A549 (cell line): Measurements from ENCODE around the gene NGDN. TPM values are rescaled to one million over a fixed set of nuclear protein-coding genes. Genes with fewer than 3 reads are reported as not detected.

Experiments used
- ATAC-seq, 2 experiments: fragments of 200-7000 bp in 1 of 2; fragments of >200 bp in 1 of 2; cut with Nextera tagmentation in 1 of 2; cut with Tn5 transposase in 1 of 2; 3 replicates each; pipeline versions ENCODE4 v1.8.0 to v1.9.1; 2018 to 2020; ENCODE audit warnings: mild to moderate bottlenecking in 1 of 2, moderate library complexity in 1 of 2
- CTCF ChIA-PET: fragments of 300-600 bp; sonication (Branson Sonifier 250); formaldehyde crosslinking; extraction: SDS; loops from one replicate; lab custom pipeline; 2021; ENCODE audit warnings: antibody characterized with exemption, inconsistent platforms; lab: Yijun Ruan, JAX
- POLR2A ChIA-PET: fragments of 350-600 bp; formaldehyde crosslinking; extraction: SDS; loops from one replicate; lab custom pipeline; 2021; ENCODE audit warnings: antibody characterized with exemption, inconsistent platforms; lab: Yijun Ruan, JAX
- DNase-seq, 2 experiments: peaks; one replicate each; pipeline versions ENCODE4 v3.0.0 to v3.0.0-alpha.2; 2011 to 2016; ENCODE audit warnings: low read depth in 1 of 2, low spot score in 1 of 2
- FAIRE-seq: peaks from 2 replicates; lab custom pipeline; 2011; peaks lifted over from hg19 to GRCh38; lab: Jason Lieb, UNC
- H3K27ac ChIP-seq, 2 experiments: fragments of >200 bp; sonication (Bioruptor Twin); formaldehyde crosslinking; 3 replicates each; pipeline ENCODE4 v1.5.1; 2016 to 2017
- H3K4me1 ChIP-seq: fragments of >200 bp; sonication (Bioruptor Twin); formaldehyde crosslinking; 3 replicates; pipeline ENCODE4 v1.6.1; 2016
- H3K4me2 ChIP-seq: fragments of >200 bp; sonication (Bioruptor Twin); formaldehyde crosslinking; 3 replicates; pipeline ENCODE4 v1.6.1; 2016
- H3K4me3 ChIP-seq: fragments of >200 bp; sonication (Bioruptor Twin); formaldehyde crosslinking; 3 replicates; pipeline ENCODE4 v1.5.1; 2016
- H3K9me3 ChIP-seq: fragments of >200 bp; sonication (Bioruptor Twin); formaldehyde crosslinking; 3 replicates; pipeline ENCODE4 v1.6.1; 2016
- ATOH8 ChIP-seq: fragments of 250-450 bp; sonication (Bioruptor Pico); IDR thresholded peaks from 2 replicates; pipeline ENCODE4 v1.5.0; 2020; ENCODE audit warnings: low read depth, mild to moderate bottlenecking, moderate library complexity
- BHLHE40 ChIP-seq: IDR thresholded peaks from 2 replicates; pipeline ENCODE4 v1.6.1; 2012; ENCODE audit warnings: low read depth, low read length, inconsistent platforms
- CBX8 ChIP-seq: fragments of 200-600 bp; sonication (generic); IDR thresholded peaks from 2 replicates; pipeline ENCODE4 v1.6.1; 2016
- EP300 ChIP-seq, 2 experiments: fragments of >200 bp; sonication (Bioruptor Twin); formaldehyde crosslinking; IDR thresholded peaks; 2 replicates in 1 of 2; 3 replicates in 1 of 2; pipeline ENCODE4 v1.6.1; 2016 to 2017
- FOSL2 ChIP-seq, 2 experiments: fragments of 450-650 bp in 1 of 2; fragments of >200 bp in 1 of 2; sonication (Bioruptor Twin) in 1 of 2; formaldehyde crosslinking; IDR thresholded peaks; 2 replicates each; pipeline versions ENCODE4 v1.5.0 to v1.6.1; 2016 to 2020; ENCODE audit warnings: mild to moderate bottlenecking in 1 of 2, moderate library complexity in 1 of 2
- HDAC2 ChIP-seq: fragments of 200-600 bp; sonication (generic); IDR thresholded peaks from 2 replicates; pipeline ENCODE4 v1.6.1; 2016
- HMGXB4 ChIP-seq: fragments of 250-450 bp; sonication (Bioruptor Pico); IDR thresholded peaks from 2 replicates; pipeline ENCODE4 v1.5.0; 2021; ENCODE audit warnings: mild to moderate bottlenecking, moderate library complexity, borderline replicate concordance
- HOXA7 ChIP-seq: fragments of 250-450 bp; sonication (Bioruptor Pico); IDR thresholded peaks from 2 replicates; pipeline ENCODE4 v1.5.0; 2020; ENCODE audit warnings: mild to moderate bottlenecking, moderate library complexity
- HOXB13 ChIP-seq: fragments of 250-450 bp; sonication (Bioruptor Pico); IDR thresholded peaks from 2 replicates; pipeline ENCODE4 v1.5.0; 2020; ENCODE audit warnings: low read depth, mild to moderate bottlenecking, moderate library complexity
- JUN ChIP-seq, 2 experiments: fragments of >200 bp; sonication (Bioruptor Twin); formaldehyde crosslinking; IDR thresholded peaks; 2 replicates in 1 of 2; 3 replicates in 1 of 2; pipeline ENCODE4 v1.6.1; 2016 to 2017
- KDM5A ChIP-seq: fragments of 200-600 bp; sonication (generic); IDR thresholded peaks from 2 replicates; pipeline ENCODE4 v1.6.1; 2016; ENCODE audit warnings: antibody characterized with exemption, mild to moderate bottlenecking
- PHF8 ChIP-seq: fragments of 200-600 bp; sonication (generic); IDR thresholded peaks from 2 replicates; pipeline ENCODE4 v1.6.1; 2016; ENCODE audit warnings: low read depth, mild to moderate bottlenecking, antibody characterized with exemption, moderate library complexity, borderline replicate concordance
- POLR2AphosphoS2 ChIP-seq: conservative IDR thresholded peaks from 2 replicates; pipeline ENCODE4 v1.6.1; 2012; ENCODE audit warnings: low read length, improper control_type of control experiment, inconsistent platforms
- RFX5 ChIP-seq: fragments of 450-650 bp; IDR thresholded peaks from 2 replicates; pipeline ENCODE4 v1.7.1; 2014; ENCODE audit warnings: antibody characterized with exemption, mild to moderate bottlenecking, moderate library complexity
- RNF2 ChIP-seq: fragments of 200-600 bp; sonication (generic); IDR thresholded peaks from 2 replicates; pipeline ENCODE4 v1.6.1; 2016; ENCODE audit warnings: low read depth, mild to moderate bottlenecking, antibody characterized with exemption, moderate library complexity, borderline replicate concordance
- SMC3 ChIP-seq: fragments of >200 bp; sonication (Bioruptor Twin); formaldehyde crosslinking; IDR thresholded peaks from 3 replicates; pipeline ENCODE4 v1.6.1; 2018; ENCODE audit warnings: inconsistent platforms
- TFCP2L1 ChIP-seq: fragments of 250-450 bp; sonication (Bioruptor Pico); IDR thresholded peaks from 2 replicates; pipeline ENCODE4 v1.5.0; 2021; ENCODE audit warnings: mild to moderate bottlenecking
- ZC3H11A ChIP-seq: fragments of 450-650 bp; IDR thresholded peaks from 2 replicates; pipeline ENCODE4 v1.6.1; 2014; ENCODE audit warnings: antibody characterized with exemption, mild to moderate bottlenecking
- ZFP36 ChIP-seq: fragments of 450-650 bp; IDR thresholded peaks from 2 replicates; pipeline ENCODE4 v1.6.1; 2014; ENCODE audit warnings: borderline replicate concordance; ENCODE audit not compliant: partially characterized antibody
- ZNF302 ChIP-seq: fragments of 250-450 bp; sonication (Bioruptor Pico); IDR thresholded peaks from 2 replicates; pipeline ENCODE4 v1.9.0; 2021; ENCODE audit warnings: inconsistent platforms, mild to moderate bottlenecking, moderate library complexity
- ZSCAN20 ChIP-seq: fragments of 250-450 bp; sonication (Bioruptor Pico); IDR thresholded peaks from 2 replicates; pipeline ENCODE4 v1.8.0; 2022; ENCODE audit warnings: mild to moderate bottlenecking, moderate library complexity
- WGBS: methylation state at CpG from one replicate; pipeline ENCODE4 v1.1.6; 2017; ENCODE audit errors: missing lambda C conversion rate; 5-methylcytosine and 5-hydroxymethylcytosine counted together
- polyA plus RNA-seq, 4 experiments: library from polyadenylated mRNA; depleted of rRNA in 3 of 4; stranded (reverse); fragments of >200 nt; fragmentation: RNase III in 1 of 4; extraction: RNeasy Plus Mini Kit Qiagen cat#74134 plus additional on column Dnase treatment in 1 of 4; gene quantifications; 2 replicates in 3 of 4; 3 replicates in 1 of 4; pipeline ENCODE4 v1.2.3, GENCODE V29; 2011 to 2017
- TF ChIP-seq, protein P1 (sequence below): fragments of >200 bp; sonication (Bioruptor Twin); formaldehyde crosslinking; IDR thresholded peaks from 2 replicates; pipeline ENCODE4 v1.6.1; 2016
- TF ChIP-seq, protein P2 (sequence below): fragments of 150-350 bp; IDR thresholded peaks from 2 replicates; pipeline ENCODE4 v1.6.1; 2014; ENCODE audit warnings: low read depth, mild to moderate bottlenecking, low read length
- TF ChIP-seq, protein P3 (sequence below): fragments of 200-600 bp; sonication (generic); IDR thresholded peaks from 2 replicates; pipeline ENCODE4 v1.6.1; 2016; ENCODE audit warnings: antibody characterized with exemption, mild to moderate bottlenecking, moderate library complexity
- TF ChIP-seq, protein P4 (sequence below): fragments of 450-650 bp; IDR thresholded peaks from 2 replicates; pipeline ENCODE4 v1.6.1; 2014; ENCODE audit warnings: antibody characterized with exemption

Gene NGDN
- polyA plus RNA-seq, 2 of the 4 experiments (the other 2 are of a cell fraction): 62.9 to 108 TPM

GRCh38 chr14:23432102-23432925 lies 37.2 kb upstream of the NGDN start:
- no peaks in the 10 kb centered on the region for H3K4me1 ChIP-seq
- ATAC-seq (no peak), DNase-seq (no peak), FAIRE-seq (no peak)
- 26% methylated on average over 17 of the region's 17 CpGs for WGBS
- H3K4me3 ChIP-seq: no peak overlapping the region
- H3K4me2 ChIP-seq: no peak overlapping the region
- CTCF ChIA-PET: no interaction called here
- POLR2A ChIA-PET: no interaction called here
- no peak overlapping the region for H3K27ac ChIP-seq
- TF ChIP-seq JUN (IDR thresholded peaks at IDR 0.05) (no peak), TFCP2L1 (CRISPR knock-in tag) (no peak), ATOH8 (CRISPR knock-in tag) (no peak), HOXB13 (CRISPR knock-in tag) (no peak), POLR2AphosphoS2 (no peak), BHLHE40 (no peak), EP300 (IDR thresholded peaks at IDR 0.05) (no peak), ZNF302 (CRISPR knock-in tag) (no peak), RFX5 (no peak), PHF8 (no peak), KDM5A (no peak), CBX8 (no peak), ZSCAN20 (no peak), SMC3 (no peak), FOSL2 (IDR thresholded peaks at IDR 0.05) (no peak), FOSL2 (CRISPR knock-in tag; IDR thresholded peaks at IDR 0.05) (no peak), ZC3H11A (no peak), HOXA7 (CRISPR knock-in tag) (no peak)
- TF ChIP-seq, protein P1, sequence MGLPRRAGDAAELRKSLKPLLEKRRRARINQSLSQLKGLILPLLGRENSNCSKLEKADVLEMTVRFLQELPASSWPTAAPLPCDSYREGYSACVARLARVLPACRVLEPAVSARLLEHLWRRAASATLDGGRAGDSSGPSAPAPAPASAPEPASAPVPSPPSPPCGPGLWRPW: no peak
- TF ChIP-seq, protein P2, sequence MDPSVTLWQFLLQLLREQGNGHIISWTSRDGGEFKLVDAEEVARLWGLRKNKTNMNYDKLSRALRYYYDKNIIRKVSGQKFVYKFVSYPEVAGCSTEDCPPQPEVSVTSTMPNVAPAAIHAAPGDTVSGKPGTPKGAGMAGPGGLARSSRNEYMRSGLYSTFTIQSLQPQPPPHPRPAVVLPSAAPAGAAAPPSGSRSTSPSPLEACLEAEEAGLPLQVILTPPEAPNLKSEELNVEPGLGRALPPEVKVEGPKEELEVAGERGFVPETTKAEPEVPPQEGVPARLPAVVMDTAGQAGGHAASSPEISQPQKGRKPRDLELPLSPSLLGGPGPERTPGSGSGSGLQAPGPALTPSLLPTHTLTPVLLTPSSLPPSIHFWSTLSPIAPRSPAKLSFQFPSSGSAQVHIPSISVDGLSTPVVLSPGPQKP: no peak
- TF ChIP-seq, protein P3, sequence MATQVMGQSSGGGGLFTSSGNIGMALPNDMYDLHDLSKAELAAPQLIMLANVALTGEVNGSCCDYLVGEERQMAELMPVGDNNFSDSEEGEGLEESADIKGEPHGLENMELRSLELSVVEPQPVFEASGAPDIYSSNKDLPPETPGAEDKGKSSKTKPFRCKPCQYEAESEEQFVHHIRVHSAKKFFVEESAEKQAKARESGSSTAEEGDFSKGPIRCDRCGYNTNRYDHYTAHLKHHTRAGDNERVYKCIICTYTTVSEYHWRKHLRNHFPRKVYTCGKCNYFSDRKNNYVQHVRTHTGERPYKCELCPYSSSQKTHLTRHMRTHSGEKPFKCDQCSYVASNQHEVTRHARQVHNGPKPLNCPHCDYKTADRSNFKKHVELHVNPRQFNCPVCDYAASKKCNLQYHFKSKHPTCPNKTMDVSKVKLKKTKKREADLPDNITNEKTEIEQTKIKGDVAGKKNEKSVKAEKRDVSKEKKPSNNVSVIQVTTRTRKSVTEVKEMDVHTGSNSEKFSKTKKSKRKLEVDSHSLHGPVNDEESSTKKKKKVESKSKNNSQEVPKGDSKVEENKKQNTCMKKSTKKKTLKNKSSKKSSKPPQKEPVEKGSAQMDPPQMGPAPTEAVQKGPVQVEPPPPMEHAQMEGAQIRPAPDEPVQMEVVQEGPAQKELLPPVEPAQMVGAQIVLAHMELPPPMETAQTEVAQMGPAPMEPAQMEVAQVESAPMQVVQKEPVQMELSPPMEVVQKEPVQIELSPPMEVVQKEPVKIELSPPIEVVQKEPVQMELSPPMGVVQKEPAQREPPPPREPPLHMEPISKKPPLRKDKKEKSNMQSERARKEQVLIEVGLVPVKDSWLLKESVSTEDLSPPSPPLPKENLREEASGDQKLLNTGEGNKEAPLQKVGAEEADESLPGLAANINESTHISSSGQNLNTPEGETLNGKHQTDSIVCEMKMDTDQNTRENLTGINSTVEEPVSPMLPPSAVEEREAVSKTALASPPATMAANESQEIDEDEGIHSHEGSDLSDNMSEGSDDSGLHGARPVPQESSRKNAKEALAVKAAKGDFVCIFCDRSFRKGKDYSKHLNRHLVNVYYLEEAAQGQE: no peak
- TF ChIP-seq, all 56 proteins: peak for 0
- no peaks in the 10 kb centered on the region for H3K9me3 ChIP-seq

DNA sequence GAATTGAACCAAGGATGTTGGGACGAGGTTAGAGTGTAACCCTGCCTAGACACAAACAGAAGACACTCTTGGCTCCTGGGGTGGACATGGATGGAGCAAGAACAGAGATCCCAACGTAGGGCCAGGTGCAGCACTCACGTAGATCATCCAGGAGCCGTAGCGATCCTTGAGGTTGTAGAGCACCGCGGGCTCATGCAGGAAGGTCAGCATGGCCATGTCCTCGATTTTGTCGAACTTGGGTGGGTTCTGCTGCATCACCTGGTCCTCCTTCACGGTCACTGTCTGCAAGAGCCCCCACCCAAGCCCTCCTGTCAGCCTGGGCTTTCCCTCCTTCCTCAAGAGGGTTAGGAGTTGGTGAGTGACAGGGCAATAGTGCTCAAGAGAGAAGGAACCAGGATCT lies 36.6 kb upstream of the NGDN start:
- DNase-seq: no peak
- no peak for FAIRE-seq
- Histone ChIP-seq H3K4me1 (no peaks in the 10 kb centered on the region), H3K4me3 (no peak overlapping the region), H3K4me2 (no peak overlapping the region), H3K9me3 (no peaks in the 10 kb centered on the region), H3K27ac (no peak overlapping the region)
- 37% methylated on average over 10 of the region's 10 CpGs for WGBS
- CTCF ChIA-PET: interaction anchor here (0.9 kb wide), 1 partner anchor 53 kb away, joined by 3 read pairs; no protein-coding TSS in a partner anchor
- no peak for ATAC-seq
- no peak for TF ChIP-seq HDAC2
- TF ChIP-seq, protein P4, sequence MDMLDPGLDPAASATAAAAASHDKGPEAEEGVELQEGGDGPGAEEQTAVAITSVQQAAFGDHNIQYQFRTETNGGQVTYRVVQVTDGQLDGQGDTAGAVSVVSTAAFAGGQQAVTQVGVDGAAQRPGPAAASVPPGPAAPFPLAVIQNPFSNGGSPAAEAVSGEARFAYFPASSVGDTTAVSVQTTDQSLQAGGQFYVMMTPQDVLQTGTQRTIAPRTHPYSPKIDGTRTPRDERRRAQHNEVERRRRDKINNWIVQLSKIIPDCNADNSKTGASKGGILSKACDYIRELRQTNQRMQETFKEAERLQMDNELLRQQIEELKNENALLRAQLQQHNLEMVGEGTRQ: no peak
- TF ChIP-seq RNF2: no peak
- no peak for TF ChIP-seq HMGXB4 (CRISPR knock-in tag)
- no peak for TF ChIP-seq ZFP36
- no peak for TF ChIP-seq ZC3H11A
- TF ChIP-seq, protein P1: no peak
- POLR2A ChIA-PET: no interaction called here
